Tibial nerve (tissue), 4 donors: ENCODE measurements around the gene PRPF38B. TPM values are rescaled to one million over a fixed set of nuclear protein-coding genes. Genes with fewer than 3 reads are reported as not detected.

Experiments
- DNase-seq, 2 donors: peaks; one replicate each; pipeline ENCODE4 v3.0.0-alpha.2; 2019; ENCODE audit warnings: low spot score in 2 of 2
- H3K27ac ChIP-seq, 4 donors: fragments of 200-600 bp; sonication (generic) in 3 of 4; one replicate each; pipeline ENCODE4 v1.5.1; 2017 to 2019; ENCODE audit warnings: mild to moderate bottlenecking in 1 of 4
- H3K27me3 ChIP-seq, 2 donors: fragments of 200-600 bp; sonication (generic) in 1 of 2; one replicate each; pipeline versions ENCODE4 v1.5.1 to v1.6.0; 2017 to 2019
- H3K36me3 ChIP-seq, 3 donors: fragments of 200-600 bp; sonication (generic); one replicate each; pipeline ENCODE4 v1.5.1; 2018 to 2019
- H3K4me1 ChIP-seq, 4 donors: fragments of 200-600 bp; sonication (generic) in 3 of 4; one replicate each; pipeline ENCODE4 v1.5.1; 2017 to 2019
- H3K4me3 ChIP-seq, 4 donors: fragments of 200-600 bp; sonication (generic) in 3 of 4; one replicate each; pipeline ENCODE4 v1.5.1; 2017 to 2019; ENCODE audit warnings: mild to moderate bottlenecking in 1 of 4, moderate library complexity in 1 of 4
- H3K9me3 ChIP-seq, 4 donors: fragments of 200-600 bp; sonication (generic) in 3 of 4; one replicate each; pipeline ENCODE4 v1.5.1; 2017 to 2019
- EP300 ChIP-seq, 2 donors: sonication (generic); formaldehyde crosslinking; IDR thresholded peaks; one replicate each; pipeline ENCODE4 v1.6.1; 2017; ENCODE audit warnings: antibody characterized with exemption in 2 of 2, mild to moderate bottlenecking in 1 of 2
- POLR2A ChIP-seq, 2 donors: fragments of 450-650 bp; IDR thresholded peaks; one replicate each; pipeline ENCODE4 v1.6.1; 2017; ENCODE audit warnings: antibody characterized with exemption in 2 of 2, mild to moderate bottlenecking in 2 of 2, moderate library complexity in 2 of 2
- WGBS, 2 donors: methylation state at CpG; one replicate each; pipeline ENCODE4 v1.1.5; 2018; 5-methylcytosine and 5-hydroxymethylcytosine counted together
- total RNA-seq, 4 donors: library from RNA; depleted of rRNA; stranded (reverse); fragments of >200 nt; gene quantifications; one replicate each; pipeline ENCODE4 v1.1.0, GENCODE V29; 2016
- TF ChIP-seq, protein P1 (sequence below), 5 experiments: fragments of 200-600 bp in 3 of 5; fragments of 450-650 bp in 2 of 5; sonication (generic) in 3 of 5; IDR thresholded peaks; one replicate each; pipeline ENCODE4 v1.5.1; 2016 to 2019; ENCODE audit warnings: antibody characterized with exemption in 5 of 5, mild to moderate bottlenecking in 3 of 5, moderate library complexity in 2 of 5

The PRPF38B gene
- total RNA-seq, 4 donors from 2014 or later: 25.7 to 34.1 (median 29.3) TPM

GRCh38 chr1:108668777-108669176 lies 23.3 kb upstream of the PRPF38B start:
- Histone ChIP-seq H3K36me3 (no peaks in the 10 kb centered on the region), H3K4me3 (no peak overlapping the region), H3K4me1 (no peaks in the 10 kb centered on the region)

GRCh38 chr1:108669679-108670078 lies 22.4 kb upstream of the PRPF38B start:
- 80 to 87% methylated on average over 7 of the region's 7 CpGs for WGBS, 2 donors
- Histone ChIP-seq H3K27me3 (peaks cover 0 to 10% of the 10 kb centered on the region in 2 donors), H3K36me3 (no peaks in the 10 kb centered on the region), H3K4me1 (no peaks in the 10 kb centered on the region), H3K27ac (no peak overlapping the region), H3K4me3 (no peak overlapping the region), H3K9me3 (no peaks in the 10 kb centered on the region)
- TF ChIP-seq EP300 (IDR thresholded peaks at IDR 0.05) (no peak), POLR2A (IDR thresholded peaks at IDR 0.05) (no peak)
- TF ChIP-seq, protein P1, sequence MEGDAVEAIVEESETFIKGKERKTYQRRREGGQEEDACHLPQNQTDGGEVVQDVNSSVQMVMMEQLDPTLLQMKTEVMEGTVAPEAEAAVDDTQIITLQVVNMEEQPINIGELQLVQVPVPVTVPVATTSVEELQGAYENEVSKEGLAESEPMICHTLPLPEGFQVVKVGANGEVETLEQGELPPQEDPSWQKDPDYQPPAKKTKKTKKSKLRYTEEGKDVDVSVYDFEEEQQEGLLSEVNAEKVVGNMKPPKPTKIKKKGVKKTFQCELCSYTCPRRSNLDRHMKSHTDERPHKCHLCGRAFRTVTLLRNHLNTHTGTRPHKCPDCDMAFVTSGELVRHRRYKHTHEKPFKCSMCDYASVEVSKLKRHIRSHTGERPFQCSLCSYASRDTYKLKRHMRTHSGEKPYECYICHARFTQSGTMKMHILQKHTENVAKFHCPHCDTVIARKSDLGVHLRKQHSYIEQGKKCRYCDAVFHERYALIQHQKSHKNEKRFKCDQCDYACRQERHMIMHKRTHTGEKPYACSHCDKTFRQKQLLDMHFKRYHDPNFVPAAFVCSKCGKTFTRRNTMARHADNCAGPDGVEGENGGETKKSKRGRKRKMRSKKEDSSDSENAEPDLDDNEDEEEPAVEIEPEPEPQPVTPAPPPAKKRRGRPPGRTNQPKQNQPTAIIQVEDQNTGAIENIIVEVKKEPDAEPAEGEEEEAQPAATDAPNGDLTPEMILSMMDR (IDR thresholded peaks at IDR 0.05): no peak
- no peak for DNase-seq

More at GRCh38 chr1:108668777-108669176, 23.3 kb upstream of the PRPF38B start:
- DNase-seq: no peak
- Histone ChIP-seq H3K27ac (no peak overlapping the region), H3K27me3 (peaks cover 0 to 10% of the 10 kb centered on the region in 2 donors), H3K9me3 (no peaks in the 10 kb centered on the region)
- TF ChIP-seq POLR2A (IDR thresholded peaks at IDR 0.05) (no peak), EP300 (IDR thresholded peaks at IDR 0.05) (no peak)
- TF ChIP-seq, protein P1 (IDR thresholded peaks at IDR 0.05): no peak

- no peak overlapping the region for H3K27ac ChIP-seq
- H3K4me3 ChIP-seq: no peak overlapping the region
- 75 to 82% methylated on average over 4 to 5 of the region's 5 CpGs for WGBS, 2 donors
- no peaks in the 10 kb centered on the region for H3K9me3 ChIP-seq
- H3K4me1 ChIP-seq: no peaks in the 10 kb centered on the region
- TF ChIP-seq, protein P1 (IDR thresholded peaks at IDR 0.05): no peak
- TF ChIP-seq EP300 (IDR thresholded peaks at IDR 0.05): no peak
- TF ChIP-seq POLR2A (IDR thresholded peaks at IDR 0.05): no peak
- peaks cover 0 to 10% of the 10 kb centered on the region in 2 donors for H3K27me3 ChIP-seq
- DNase-seq: no peak
- no peaks in the 10 kb centered on the region for H3K36me3 ChIP-seq
Observed at GRCh38 chr1:108670131-108670773, 21.9 kb upstream of the PRPF38B start.

DNA sequence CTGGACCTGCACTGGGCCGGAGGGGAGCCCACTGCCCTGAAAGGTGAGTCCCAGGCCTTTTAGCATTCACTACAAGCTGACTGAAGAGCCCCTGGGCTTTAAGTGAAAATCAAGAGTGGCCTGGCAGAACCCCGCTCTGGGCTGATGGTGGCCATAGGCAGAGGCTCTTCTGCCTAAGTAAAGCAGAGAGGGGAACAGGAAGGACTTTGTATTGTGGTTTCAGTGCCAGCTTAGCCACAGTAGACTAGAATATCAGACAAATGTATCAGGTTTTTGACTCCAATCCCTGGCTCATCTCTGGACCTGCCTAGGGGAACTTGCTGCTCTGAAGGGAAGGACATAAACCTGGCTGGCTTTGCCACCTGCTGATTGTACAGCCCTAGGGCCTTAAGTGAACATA lies 21.0 kb upstream of the PRPF38B start:
- Histone ChIP-seq H3K27me3 (peaks cover 0 to 10% of the 10 kb centered on the region in 2 donors), H3K36me3 (no peaks in the 10 kb centered on the region), H3K27ac (no peak overlapping the region), H3K4me3 (no peak overlapping the region), H3K4me1 (no peaks in the 10 kb centered on the region), H3K9me3 (no peaks in the 10 kb centered on the region)
- TF ChIP-seq EP300 (IDR thresholded peaks at IDR 0.05) (no peak), POLR2A (IDR thresholded peaks at IDR 0.05) (no peak)
- TF ChIP-seq, protein P1 (IDR thresholded peaks at IDR 0.05): no peak
- no peak for DNase-seq
- WGBS, 2 donors: 72 to 95% methylated on average over 2 of the region's 2 CpGs

- Histone ChIP-seq H3K4me3 (no peak overlapping the region), H3K27ac (no peak overlapping the region), H3K27me3 (no peaks in the 10 kb centered on the region), H3K9me3 (no peaks in the 10 kb centered on the region), H3K4me1 (no peaks in the 10 kb centered on the region), H3K36me3 (no peaks in the 10 kb centered on the region)
- 79 to 84% methylated on average over 4 of the region's 4 CpGs for whole genome bisulfite sequencing, 2 donors
- TF ChIP-seq EP300 (IDR thresholded peaks at IDR 0.05) (peak in 1 of 2 donors; percentile 22), POLR2A (IDR thresholded peaks at IDR 0.05) (no peak)
- TF ChIP-seq, protein P1 (IDR thresholded peaks at IDR 0.05): no peak
- DNase-seq: no peak
Observed at GRCh38 chr1:108678706-108679105, 13.4 kb upstream of the PRPF38B start.
